ENCODE measurements around the gene EFCAB12.

Gene EFCAB12

GRCh38 chr3:129404610-129405009 is 23.8 kb downstream of the EFCAB12 start:
- Histone ChIP-seq H3K9me2 (ENCODE audit: low read depth, low read length) (no peaks in the 10 kb centered on the region), H3F3A (ENCODE audit: insufficient read depth, low read length) (no peaks in the 10 kb centered on the region), H3K79me2 (ENCODE audit: insufficient read depth, low read length) (no peaks in the 10 kb centered on the region), H3K9ac (ENCODE audit: low read length) (no peak overlapping the region), H3K4me2 (ENCODE audit: low read length) (no peak overlapping the region), H2AFZ (ENCODE audit: low read length) (no peak overlapping the region), H3K27ac (ENCODE audit: low read depth, low read length, poor library complexity, severe bottlenecking) (no peak overlapping the region), H3K4me1 (ENCODE audit: insufficient read depth, low read length, severe bottlenecking) (peaks cover 14% of the 10 kb centered on the region), H3K27me3 (ENCODE audit: insufficient read depth, low read length) (no peaks in the 10 kb centered on the region), H3K4me3 (ENCODE audit: low read depth, low read length, poor library complexity, severe bottlenecking) (no peak overlapping the region), H4K20me1 (ENCODE audit: insufficient read depth, low read length) (no peaks in the 10 kb centered on the region), H3K36me3 (ENCODE audit: insufficient read depth, low read length) (no peaks in the 10 kb centered on the region), H3K9me3 (ENCODE audit: low read length) (no peaks in the 10 kb centered on the region)
- no peak for TF ChIP-seq CTCF (IDR thresholded peaks at IDR 0.05; ENCODE audit: low read length)

GRCh38 chr3:129404130-129404529 is 24.3 kb downstream of the EFCAB12 start:
- Histone ChIP-seq H3K27me3 (ENCODE audit: insufficient read depth, low read length) (no peaks in the 10 kb centered on the region), H2AFZ (ENCODE audit: low read length) (no peak overlapping the region), H3K4me2 (ENCODE audit: low read length) (no peak overlapping the region), H3K4me3 (ENCODE audit: low read depth, low read length, poor library complexity, severe bottlenecking) (no peak overlapping the region), H3F3A (ENCODE audit: insufficient read depth, low read length) (no peaks in the 10 kb centered on the region), H3K9me2 (ENCODE audit: low read depth, low read length) (no peaks in the 10 kb centered on the region), H4K20me1 (ENCODE audit: insufficient read depth, low read length) (no peaks in the 10 kb centered on the region), H3K79me2 (ENCODE audit: insufficient read depth, low read length) (peaks cover under 1% of the 10 kb centered on the region; the same call in 1 of the 2 replicates), H3K4me1 (ENCODE audit: insufficient read depth, low read length, severe bottlenecking) (peaks cover 10% of the 10 kb centered on the region), H3K27ac (ENCODE audit: low read depth, low read length, poor library complexity, severe bottlenecking) (no peak overlapping the region), H3K9ac (ENCODE audit: low read length) (no peak overlapping the region), H3K9me3 (ENCODE audit: low read length) (no peaks in the 10 kb centered on the region), H3K36me3 (ENCODE audit: insufficient read depth, low read length) (no peaks in the 10 kb centered on the region)
- no peak for TF ChIP-seq EZH2 (IDR thresholded peaks at IDR 0.05; ENCODE audit: borderline replicate concordance, low read length)
- no peak for TF ChIP-seq CTCF (IDR thresholded peaks at IDR 0.05; ENCODE audit: low read length)

GRCh38 chr3:129403450-129403849 is 25.0 kb downstream of the EFCAB12 start:
- no peaks in the 10 kb centered on the region for H3K9me2 ChIP-seq (ENCODE audit: low read depth, low read length)
- no peak overlapping the region for H3K4me2 ChIP-seq (ENCODE audit: low read length)
- TF ChIP-seq CTCF (IDR thresholded peaks at IDR 0.05; ENCODE audit: low read length): no peak
- no peak for TF ChIP-seq EZH2 (IDR thresholded peaks at IDR 0.05; ENCODE audit: borderline replicate concordance, low read length)
- no peaks in the 10 kb centered on the region for H4K20me1 ChIP-seq (ENCODE audit: insufficient read depth, low read length)
- no peak overlapping the region for H3K4me3 ChIP-seq (ENCODE audit: low read depth, low read length, poor library complexity, severe bottlenecking)
- no peaks in the 10 kb centered on the region for H3K27me3 ChIP-seq (ENCODE audit: insufficient read depth, low read length)
- H3K27ac ChIP-seq (ENCODE audit: low read depth, low read length, poor library complexity, severe bottlenecking): no peak overlapping the region
- H3K9me3 ChIP-seq (ENCODE audit: low read length): no peaks in the 10 kb centered on the region
- H3K36me3 ChIP-seq (ENCODE audit: insufficient read depth, low read length): no peaks in the 10 kb centered on the region
- no peaks in the 10 kb centered on the region for H3F3A ChIP-seq (ENCODE audit: insufficient read depth, low read length)
- no peak overlapping the region for H3K9ac ChIP-seq (ENCODE audit: low read length)
- peaks cover 10% of the 10 kb centered on the region for H3K4me1 ChIP-seq (ENCODE audit: insufficient read depth, low read length, severe bottlenecking)
- H2AFZ ChIP-seq (ENCODE audit: low read length): no peak overlapping the region
- peaks cover 7% of the 10 kb centered on the region for H3K79me2 ChIP-seq (ENCODE audit: insufficient read depth, low read length)
